ENCODE data around the gene HFE.
"Not testable (repeated sequence)": the region's sequence is repeated elsewhere in the genome, so short reads cannot be mapped to it uniquely, and the experiment has no call there.

HFE gene

DNA sequence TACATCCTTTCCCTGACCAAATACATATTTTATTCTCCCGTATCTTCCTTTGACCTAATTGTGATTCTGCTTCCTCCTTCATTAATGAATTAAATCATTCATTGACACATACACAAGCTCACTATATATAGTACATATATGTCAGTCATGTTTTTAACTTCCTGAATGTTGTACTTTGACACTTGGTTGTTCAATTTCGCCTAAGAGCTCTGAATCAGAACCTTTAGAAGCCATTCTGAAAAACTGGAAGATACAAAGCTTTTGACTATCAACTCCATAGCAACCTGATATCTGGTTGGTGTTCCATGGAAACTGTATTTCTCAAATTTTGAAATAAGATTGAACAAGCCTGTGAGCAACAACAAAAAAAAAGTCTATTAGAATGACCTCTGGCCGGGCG, 27.3 kb upstream of the HFE start:
- DNase-seq (ENCODE audit: low spot score) = no peak

DNA sequence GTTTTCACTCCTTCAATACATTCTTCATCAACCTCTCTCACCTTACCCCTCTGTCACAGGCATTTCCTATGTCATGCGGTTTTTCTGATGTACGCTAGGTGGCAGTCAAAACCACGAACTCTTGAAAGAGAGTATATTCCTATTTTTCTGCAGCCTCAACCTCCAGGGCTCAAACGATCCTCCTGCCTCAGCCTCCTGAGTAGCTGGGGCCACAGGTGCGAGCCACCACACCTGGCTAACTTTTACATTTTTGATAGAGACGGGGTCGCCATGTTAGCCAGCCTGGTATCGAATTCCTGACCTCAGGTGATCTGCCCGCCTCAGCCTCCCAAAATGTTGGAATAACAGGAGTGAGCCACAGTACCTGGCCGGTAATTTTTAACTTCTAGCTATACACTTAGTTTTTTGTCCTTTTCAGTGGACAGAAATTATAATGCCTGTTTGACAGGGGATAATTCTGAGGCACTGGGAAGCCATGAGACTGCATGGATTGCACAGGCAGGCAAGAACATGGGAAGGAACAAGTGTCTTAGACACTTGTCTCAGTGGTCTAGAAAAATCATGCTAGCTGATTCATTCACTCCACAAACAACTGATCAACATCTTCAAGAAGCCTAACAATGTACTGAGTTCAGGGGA, 22.5 kb upstream of the HFE start:
- DNase-seq (ENCODE audit: low spot score) = peak; percentile 44

DNA sequence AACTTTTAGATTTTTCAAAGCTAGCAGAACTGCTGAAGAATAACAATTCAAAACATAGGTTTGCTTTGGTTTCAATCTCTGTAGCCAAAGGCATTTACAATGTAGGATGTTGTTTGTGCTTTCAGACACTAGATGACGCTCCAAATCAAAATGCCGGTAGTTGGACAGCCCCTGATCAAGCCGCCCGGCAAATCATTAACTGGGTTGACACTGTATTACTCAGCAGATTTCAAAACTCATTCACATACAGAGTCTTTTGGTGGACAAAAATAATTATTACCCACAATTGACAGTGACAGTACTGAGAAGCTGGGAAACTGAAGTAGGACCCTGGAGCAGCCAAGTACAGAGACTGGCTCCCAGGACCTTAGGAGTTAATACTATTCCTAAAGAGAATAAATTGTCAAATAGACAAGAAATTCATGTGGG, 21.3 kb upstream of the HFE start:
- peak; percentile 72 for DNase-seq (ENCODE audit: low spot score)

DNA sequence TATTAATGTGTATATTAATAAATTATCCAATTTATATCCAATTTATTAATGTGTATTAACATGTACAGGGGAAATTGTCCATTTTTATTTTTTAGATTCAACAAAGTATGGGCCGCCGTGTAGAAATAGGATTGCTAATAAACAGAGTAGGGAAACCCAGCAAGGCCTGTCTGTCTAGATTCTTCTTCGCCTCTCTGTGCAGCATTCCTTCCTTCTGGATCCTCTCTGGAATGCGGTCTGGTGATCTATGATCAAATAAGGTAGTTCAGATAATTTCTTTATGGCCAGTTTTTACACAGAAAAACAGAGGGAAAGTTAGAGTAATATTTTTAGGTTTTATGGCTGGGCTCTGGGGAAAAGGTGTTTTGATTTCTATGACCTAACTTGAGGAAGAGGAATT, 19.9 kb upstream of the HFE start:
- no peak for DNase-seq (ENCODE audit: low spot score)

DNA sequence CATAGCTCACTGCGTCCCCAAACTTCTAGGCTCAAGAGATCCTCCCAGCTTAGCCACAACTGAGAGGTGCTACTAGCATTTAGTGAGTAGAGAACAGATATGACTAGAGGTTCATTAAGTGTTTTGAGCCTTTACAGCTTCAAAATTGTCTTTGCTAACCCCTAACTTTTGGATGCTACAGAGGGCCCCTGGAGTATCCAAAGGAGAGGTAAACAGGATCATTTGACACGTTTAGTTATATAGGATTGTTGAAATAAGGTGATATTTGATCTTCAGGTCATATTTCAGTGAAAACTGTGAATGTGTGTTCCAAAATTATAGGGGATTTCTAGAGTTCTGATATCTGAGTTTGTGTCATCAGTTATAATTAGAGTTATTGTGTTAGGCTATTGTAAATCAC, 19.2 kb upstream of the HFE start:
- DNase-seq (ENCODE audit: low spot score) = no peak

DNA sequence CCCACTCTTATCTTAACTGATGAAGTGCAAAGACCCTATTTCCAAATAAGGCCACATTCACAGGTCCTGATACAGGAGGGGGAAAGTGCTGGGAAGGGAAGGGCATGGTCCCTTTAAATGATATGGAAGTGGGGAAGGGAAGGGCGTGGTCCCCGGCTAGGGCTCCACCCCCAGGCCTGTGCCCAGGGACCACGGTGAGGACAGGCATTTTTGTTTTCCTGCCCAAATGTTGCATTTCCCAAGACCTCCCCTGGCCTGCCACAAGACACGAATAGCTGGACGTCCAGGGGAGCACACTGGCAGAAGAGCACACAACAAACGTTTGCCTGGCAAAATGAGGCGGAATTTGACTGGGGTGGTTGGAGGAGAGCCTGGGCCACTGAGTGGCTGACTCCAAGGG, 16.1 kb upstream of the HFE start:
- no peak for DNase-seq (ENCODE audit: low spot score)

DNA sequence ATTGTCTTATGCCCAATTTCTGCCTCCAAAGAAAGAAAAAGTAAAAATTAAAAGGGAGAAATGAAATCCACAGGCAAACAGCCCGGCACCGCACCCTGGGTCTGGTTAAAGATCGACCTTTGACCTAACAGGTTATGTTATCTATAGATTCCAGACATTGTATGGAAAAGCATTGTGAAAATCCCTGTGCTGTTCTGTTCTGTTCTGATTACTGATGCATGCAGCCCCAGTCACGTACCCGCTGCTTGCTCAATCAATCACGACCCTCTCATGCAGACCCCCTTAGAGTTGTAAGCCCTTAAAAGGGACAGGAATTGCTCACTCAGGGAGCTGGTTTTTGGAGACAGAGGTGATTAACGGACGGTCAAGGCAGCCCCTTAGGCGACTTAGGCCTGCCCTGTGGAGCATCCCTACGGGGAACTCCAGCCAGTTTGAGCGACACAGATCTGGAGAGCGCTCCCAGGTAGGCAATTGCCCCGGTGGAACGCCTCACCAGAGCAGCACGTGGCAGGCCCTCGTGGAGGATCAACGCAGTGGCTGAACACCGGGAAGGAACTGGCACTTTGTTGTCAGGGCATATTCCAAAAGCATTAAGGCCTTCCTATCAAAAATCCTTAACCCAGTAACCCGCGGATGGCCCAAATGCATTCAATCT, 12.0 kb upstream of the HFE start:
- DNase-seq (ENCODE audit: low spot score) = no peak

DNA sequence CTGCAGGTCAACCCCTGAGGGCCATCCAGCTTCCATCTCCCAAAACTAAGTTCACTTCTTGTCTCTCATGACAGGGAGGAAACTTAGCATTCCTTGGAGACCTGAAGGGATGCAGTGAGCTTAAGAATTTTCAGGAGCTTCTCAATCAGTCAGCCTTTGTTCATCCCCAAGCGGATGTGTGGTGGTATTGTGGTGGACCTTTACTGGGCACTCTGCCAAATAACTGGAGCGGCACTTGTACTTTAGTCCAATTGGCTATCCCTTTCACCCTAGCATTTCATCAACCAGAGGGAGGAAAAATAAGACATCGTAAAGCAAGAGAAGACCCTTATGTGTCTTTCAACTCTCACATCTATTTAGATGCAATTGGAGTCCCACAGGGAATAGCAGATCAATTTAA, 9.2 kb upstream of the HFE start:
- DNase-seq (ENCODE audit: low spot score) = not testable (repeated sequence)

DNA sequence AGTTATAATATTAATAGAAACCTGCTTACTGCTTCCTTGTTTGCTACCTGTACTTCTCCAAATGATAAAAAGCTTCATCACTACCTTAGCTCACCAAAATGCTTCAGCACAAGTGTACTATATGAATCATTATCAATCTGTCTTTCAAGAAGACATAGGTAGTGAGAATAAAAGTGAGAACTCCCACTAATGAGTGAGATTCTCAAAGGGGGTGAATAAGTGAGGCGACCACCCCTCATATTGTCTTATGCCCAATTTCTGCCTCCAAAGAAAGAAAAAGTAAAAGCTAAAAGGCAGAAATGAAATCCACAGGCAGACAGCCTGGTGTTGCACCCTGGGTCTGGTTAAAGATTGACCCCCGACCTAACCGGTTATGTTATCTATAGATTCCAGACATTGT, 6.1 kb upstream of the HFE start:
- DNase-seq (ENCODE audit: low spot score) = not testable (repeated sequence)

DNA sequence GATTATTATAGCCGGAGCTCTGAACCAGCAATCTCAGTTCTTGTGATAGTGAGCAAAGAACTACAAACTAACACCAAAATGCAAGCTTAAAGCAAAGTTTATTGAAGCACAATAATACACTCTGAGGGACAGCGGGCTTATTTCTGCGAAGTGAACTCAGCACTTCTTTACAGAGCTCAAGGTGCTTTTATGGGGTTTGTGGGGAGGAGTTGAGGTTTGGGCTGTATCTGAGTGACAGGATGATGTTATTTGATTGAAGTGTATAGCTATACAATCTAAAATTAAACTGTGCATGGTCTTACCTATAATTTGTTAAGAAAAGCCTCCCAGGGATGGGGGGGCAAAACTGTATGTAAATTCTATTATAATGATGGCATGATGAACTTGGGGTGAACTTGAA, 1.0 kb upstream of the HFE start:
- no peak for DNase-seq (ENCODE audit: low spot score)

DNA sequence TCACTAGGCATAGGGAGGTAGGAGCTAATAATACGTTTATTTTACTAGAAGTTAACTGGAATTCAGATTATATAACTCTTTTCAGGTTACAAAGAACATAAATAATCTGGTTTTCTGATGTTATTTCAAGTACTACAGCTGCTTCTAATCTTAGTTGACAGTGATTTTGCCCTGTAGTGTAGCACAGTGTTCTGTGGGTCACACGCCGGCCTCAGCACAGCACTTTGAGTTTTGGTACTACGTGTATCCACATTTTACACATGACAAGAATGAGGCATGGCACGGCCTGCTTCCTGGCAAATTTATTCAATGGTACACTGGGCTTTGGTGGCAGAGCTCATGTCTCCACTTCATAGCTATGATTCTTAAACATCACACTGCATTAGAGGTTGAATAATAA, 1.1 kb downstream of the HFE start:
- no peak for DNase-seq (ENCODE audit: low spot score)

DNA sequence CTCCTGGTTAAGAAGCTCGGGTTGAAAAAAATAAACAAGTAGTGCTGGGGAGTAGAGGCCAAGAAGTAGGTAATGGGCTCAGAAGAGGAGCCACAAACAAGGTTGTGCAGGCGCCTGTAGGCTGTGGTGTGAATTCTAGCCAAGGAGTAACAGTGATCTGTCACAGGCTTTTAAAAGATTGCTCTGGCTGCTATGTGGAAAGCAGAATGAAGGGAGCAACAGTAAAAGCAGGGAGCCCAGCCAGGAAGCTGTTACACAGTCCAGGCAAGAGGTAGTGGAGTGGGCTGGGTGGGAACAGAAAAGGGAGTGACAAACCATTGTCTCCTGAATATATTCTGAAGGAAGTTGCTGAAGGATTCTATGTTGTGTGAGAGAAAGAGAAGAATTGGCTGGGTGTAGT, 2.0 kb downstream of the HFE start:
- DNase-seq (ENCODE audit: low spot score) = no peak

DNA sequence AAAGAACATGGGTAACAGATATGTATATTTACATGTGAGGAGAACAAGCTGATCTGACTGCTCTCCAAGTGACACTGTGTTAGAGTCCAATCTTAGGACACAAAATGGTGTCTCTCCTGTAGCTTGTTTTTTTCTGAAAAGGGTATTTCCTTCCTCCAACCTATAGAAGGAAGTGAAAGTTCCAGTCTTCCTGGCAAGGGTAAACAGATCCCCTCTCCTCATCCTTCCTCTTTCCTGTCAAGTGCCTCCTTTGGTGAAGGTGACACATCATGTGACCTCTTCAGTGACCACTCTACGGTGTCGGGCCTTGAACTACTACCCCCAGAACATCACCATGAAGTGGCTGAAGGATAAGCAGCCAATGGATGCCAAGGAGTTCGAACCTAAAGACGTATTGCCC, 5.2 kb downstream of the HFE start:
- no peak for DNase-seq (ENCODE audit: low spot score)

DNA sequence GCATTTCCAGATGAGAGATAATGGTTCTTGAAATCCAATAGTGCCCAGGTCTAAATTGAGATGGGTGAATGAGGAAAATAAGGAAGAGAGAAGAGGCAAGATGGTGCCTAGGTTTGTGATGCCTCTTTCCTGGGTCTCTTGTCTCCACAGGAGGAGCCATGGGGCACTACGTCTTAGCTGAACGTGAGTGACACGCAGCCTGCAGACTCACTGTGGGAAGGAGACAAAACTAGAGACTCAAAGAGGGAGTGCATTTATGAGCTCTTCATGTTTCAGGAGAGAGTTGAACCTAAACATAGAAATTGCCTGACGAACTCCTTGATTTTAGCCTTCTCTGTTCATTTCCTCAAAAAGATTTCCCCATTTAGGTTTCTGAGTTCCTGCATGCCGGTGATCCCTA, 6.8 kb downstream of the HFE start:
- DNase-seq (ENCODE audit: low spot score) = no peak

DNA sequence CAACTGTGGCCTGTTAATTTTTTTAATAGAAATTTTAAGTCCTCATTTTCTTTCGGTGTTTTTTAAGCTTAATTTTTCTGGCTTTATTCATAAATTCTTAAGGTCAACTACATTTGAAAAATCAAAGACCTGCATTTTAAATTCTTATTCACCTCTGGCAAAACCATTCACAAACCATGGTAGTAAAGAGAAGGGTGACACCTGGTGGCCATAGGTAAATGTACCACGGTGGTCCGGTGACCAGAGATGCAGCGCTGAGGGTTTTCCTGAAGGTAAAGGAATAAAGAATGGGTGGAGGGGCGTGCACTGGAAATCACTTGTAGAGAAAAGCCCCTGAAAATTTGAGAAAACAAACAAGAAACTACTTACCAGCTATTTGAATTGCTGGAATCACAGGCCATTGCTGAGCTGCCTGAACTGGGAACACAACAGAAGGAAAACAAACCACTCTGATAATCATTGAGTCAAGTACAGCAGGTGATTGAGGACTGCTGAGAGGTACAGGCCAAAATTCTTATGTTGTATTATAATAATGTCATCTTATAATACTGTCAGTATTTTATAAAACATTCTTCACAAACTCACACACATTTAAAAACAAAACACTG, 10.1 kb downstream of the HFE start:
- peak; percentile 59 for DNase-seq (ENCODE audit: low spot score)

DNA sequence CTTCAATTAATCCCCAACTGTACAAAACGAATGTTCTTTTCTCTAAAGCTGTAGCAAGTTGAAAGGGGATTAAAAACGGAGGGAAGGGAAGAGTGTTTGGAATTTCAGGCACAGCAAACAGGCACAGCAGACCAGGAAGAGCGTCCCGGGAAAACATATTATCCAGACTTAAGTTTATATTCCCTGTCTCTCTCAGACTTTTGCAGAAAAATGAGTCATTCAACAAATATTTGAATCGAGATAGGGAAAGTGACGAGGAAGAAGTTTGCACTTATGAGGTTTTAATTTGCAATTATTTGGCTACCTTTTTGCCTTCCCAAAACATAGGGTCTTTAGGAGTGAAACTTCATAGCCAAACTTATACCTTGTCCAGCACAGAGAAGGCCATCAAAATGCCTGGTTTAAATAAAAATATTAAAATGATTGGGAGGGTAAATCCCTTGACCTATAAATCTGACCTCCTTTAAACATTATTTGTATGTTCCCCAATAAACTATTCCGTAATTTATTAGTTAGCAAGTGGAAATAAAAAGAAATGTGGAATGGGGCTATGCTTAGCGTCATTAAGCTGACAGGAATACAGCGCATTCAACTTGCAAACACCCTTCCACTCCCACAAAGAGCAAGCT, 16.0 kb downstream of the HFE start:
- DNase-seq (ENCODE audit: low spot score) = no peak

DNA sequence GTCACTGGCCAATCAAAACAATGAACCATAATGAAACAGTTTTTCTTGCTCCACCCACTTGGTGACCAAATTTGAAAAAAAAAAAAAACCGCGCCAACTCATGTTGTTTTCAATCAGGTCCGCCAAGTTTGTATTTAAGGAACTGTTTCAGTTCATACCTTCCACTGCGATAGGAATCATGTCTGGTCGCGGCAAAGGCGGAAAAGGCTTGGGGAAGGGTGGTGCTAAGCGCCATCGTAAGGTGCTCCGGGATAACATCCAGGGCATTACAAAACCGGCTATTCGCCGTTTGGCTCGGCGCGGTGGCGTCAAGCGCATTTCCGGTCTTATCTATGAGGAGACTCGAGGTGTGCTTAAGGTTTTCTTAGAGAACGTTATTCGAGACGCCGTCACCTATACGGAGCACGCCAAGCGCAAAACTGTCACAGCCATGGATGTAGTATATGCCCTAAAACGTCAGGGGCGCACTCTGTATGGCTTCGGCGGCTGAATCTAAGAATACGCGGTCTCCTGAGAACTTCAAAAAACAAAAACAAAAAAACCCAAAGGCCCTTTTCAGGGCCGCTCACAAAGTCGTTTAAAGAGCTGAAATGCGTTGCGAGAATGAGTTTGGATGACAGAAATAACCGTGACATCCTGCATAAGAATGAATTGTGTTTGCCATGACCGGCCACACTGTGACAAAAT, 16.7 kb downstream of the HFE start:
- peak; percentile 66 for DNase-seq (ENCODE audit: low spot score)

DNA sequence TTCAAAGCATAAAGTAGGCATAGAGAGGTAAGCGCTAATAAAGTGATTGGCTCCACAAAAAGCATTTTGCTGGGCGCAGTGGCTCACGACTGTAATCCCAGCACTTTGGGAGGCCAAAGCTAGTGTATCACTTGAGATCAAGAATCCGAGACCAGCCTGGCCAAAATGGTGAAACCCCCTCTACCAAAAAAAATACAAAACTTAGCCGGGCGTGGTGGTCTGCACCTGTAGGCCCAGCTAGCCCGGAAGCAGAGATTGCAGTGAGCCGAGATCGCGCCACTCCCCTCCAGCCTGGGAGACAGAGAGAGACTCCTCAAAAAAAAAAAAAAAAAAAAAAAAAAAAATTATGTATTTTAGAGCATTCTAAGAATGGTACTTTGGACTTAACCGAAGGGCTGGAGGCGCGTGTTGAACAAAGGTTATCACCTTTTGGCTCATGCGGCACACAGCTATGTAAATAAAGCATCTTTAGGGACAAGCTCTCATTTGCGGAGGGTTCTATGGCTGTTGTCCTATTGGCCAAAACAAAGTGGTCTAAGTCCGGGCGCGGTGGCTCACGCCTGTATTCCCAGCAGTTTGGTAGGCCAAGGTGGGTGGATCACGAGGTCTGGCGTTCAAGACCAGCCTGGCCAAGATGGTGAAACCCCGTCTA, 17.4 kb downstream of the HFE start:
- DNase-seq (ENCODE audit: low spot score) = no peak

DNA sequence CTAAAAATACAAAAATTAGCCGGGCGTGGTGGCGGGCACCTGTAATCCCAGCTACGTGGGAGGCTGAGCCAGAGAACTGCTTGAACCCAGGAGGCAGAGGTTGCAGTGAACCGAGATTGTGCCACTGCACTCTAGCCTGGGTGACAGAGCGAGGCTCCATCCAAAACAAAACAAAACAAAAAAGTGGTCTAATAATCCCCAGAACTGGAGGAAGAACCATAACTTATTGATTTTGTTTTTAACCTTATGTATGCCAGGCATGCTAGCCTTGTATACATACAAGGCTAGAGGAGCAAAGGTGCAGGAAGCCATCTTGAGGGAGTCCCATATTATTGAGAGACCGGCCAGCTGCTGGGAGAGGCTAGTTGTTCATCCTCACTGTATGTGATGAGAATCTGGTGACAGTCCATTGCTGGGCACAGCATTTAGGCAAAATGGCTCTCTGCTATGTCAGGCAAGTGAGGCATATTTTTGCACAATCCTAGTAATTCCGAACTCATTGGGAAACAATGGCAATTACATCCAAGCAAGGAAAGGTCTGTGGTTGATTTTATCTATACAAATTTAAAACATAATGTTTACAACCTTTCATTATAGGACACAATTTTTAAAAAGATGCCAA, 18.0 kb downstream of the HFE start:
- DNase-seq (ENCODE audit: low spot score) = no peak

DNA sequence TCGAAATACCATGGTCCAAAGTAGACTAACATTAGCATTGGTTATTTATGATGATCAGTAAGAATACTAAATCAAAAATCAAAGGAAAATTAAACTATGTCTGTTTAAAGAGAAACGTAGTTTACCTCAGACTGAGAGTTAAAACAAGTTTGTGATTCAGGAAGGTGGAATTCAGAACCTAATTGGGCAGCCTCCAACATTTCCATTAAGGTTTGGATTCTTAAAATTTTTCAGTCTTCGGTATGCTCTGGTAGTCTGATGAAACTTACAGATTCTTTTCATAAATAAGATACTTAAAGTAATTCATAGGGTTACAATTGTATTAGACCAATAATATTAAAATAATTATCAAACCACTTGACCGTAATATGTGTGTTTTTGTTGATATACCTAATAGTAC, 18.6 kb downstream of the HFE start:
- no peak for DNase-seq (ENCODE audit: low spot score)

DNA sequence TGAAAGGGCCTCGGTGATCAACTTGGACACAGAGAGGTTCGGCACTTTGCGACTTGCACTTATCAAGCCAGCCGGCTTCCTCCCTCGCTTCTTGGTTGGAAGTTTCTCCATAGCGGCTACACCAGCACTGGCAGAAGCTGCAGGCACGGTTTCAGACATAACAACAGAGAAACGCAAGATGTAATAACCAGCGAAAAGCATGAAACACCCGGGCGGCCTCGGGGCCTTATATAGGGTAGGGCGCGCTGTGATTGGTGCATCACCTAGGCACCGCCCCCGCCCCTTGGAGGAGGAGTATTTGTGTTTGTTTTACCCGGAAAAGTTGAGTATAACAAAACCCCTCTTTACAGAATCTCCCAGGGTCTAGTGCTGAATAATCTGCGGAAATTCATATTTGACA, 20.7 kb downstream of the HFE start:
- no peak for DNase-seq (ENCODE audit: low spot score)

DNA sequence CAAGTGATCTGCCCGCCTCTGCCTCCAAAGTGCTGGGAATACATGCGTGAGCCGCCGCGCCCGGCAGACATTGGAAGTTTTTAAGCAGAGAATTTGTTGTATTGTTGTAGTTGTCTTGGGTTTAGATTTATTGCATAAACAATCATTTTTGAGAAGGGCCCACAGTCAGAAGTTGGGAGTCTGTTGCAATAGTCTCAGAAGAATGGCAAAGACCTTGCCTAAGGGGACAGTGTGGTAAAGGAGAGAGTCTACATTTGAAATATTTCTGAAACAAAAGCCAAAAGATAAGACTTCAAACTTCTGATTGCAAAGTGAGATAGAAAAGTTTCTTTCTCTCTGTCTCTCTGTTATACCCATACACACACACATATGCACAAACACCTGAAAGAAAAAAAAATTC, 22.5 kb downstream of the HFE start:
- DNase-seq (ENCODE audit: low spot score) = no peak

All from iPS-NIHi11 (cell line).